Panc1 (cell line): Measurements from ENCODE around the gene PCDH1.

ENCODE experiments used
- POLR2AphosphoS5 ChIP-seq: IDR thresholded peaks from 2 replicates; pipeline ENCODE4 v1.6.1; 2012; ENCODE audit warnings: mild to moderate bottlenecking, low read depth, low read length, moderate library complexity
- SIN3A ChIP-seq: IDR thresholded peaks from 2 replicates; pipeline ENCODE4 v1.6.1; 2012; ENCODE audit warnings: low read depth, mild to moderate bottlenecking, low read length, moderate library complexity, borderline replicate concordance; ENCODE audit not compliant: insufficient read depth
- TF ChIP-seq, protein P1 (sequence below): fragments of 450-650 bp; IDR thresholded peaks from 2 replicates; pipeline ENCODE4 v1.5.1; 2017; ENCODE audit warnings: mild to moderate bottlenecking

- TF ChIP-seq, protein P1, sequence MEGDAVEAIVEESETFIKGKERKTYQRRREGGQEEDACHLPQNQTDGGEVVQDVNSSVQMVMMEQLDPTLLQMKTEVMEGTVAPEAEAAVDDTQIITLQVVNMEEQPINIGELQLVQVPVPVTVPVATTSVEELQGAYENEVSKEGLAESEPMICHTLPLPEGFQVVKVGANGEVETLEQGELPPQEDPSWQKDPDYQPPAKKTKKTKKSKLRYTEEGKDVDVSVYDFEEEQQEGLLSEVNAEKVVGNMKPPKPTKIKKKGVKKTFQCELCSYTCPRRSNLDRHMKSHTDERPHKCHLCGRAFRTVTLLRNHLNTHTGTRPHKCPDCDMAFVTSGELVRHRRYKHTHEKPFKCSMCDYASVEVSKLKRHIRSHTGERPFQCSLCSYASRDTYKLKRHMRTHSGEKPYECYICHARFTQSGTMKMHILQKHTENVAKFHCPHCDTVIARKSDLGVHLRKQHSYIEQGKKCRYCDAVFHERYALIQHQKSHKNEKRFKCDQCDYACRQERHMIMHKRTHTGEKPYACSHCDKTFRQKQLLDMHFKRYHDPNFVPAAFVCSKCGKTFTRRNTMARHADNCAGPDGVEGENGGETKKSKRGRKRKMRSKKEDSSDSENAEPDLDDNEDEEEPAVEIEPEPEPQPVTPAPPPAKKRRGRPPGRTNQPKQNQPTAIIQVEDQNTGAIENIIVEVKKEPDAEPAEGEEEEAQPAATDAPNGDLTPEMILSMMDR = no peak
- TF ChIP-seq POLR2AphosphoS5 (no peak), SIN3A (no peak)
These were observed 60.6 kb downstream of the PCDH1 start for GRCh38 chr5:141817631-141818030.
